ENCODE measurements around the gene CHST5. TPM values are rescaled to one million over a fixed set of nuclear protein-coding genes. Genes with fewer than 3 reads are reported as not detected.
"Not testable (repeated sequence)": the region's sequence is repeated elsewhere in the genome, so short reads cannot be mapped to it uniquely, and the experiment has no call there.

CHST5 gene
- total RNA-seq, 1 donor from 2014 or later: not detected

- no peak for TF ChIP-seq CTCF (IDR thresholded peaks at IDR 0.05; ENCODE audit: insufficient read depth, low read length, poor library complexity, severe bottlenecking)
- Histone ChIP-seq H3K4me3 (ENCODE audit: low read depth, low read length) (peak overlapping the region; percentile 80), H3K27me3 (ENCODE audit: control insufficient read depth, insufficient read depth, low read length) (no peaks in the 10 kb centered on the region)
Observed at GRCh38 chr16:75556431-75556950, 20.6 kb upstream of the CHST5 start.

GRCh38 chr16:75555707-75556430 lies 20.0 kb upstream of the CHST5 start, which contains the start of gene TMEM231:
Gene TMEM231, minus strand, starts transcription at chr16:75556252. Its CDS starts 43 bp downstream, at chr16:75556209.
- H3K27me3 ChIP-seq (ENCODE audit: control insufficient read depth, insufficient read depth, low read length): no peaks in the 10 kb centered on the region
- peak; percentile 80 for DNase-seq (ENCODE audit: low read depth)
- peak within 1 kb of the TSS; percentile 80 for H3K4me3 ChIP-seq (ENCODE audit: low read depth, low read length)
- H3K36me3 ChIP-seq (ENCODE audit: control insufficient read depth, insufficient read depth, low read length): no peaks in the 10 kb centered on the region
- TF ChIP-seq CTCF (IDR thresholded peaks at IDR 0.05; ENCODE audit: insufficient read depth, low read length, poor library complexity, severe bottlenecking): no peak

More at GRCh38 chr16:75556431-75556950, 20.6 kb upstream of the CHST5 start:
- no peak for DNase-seq (ENCODE audit: low read depth)
- H3K36me3 ChIP-seq (ENCODE audit: control insufficient read depth, insufficient read depth, low read length): no peaks in the 10 kb centered on the region

DNA sequence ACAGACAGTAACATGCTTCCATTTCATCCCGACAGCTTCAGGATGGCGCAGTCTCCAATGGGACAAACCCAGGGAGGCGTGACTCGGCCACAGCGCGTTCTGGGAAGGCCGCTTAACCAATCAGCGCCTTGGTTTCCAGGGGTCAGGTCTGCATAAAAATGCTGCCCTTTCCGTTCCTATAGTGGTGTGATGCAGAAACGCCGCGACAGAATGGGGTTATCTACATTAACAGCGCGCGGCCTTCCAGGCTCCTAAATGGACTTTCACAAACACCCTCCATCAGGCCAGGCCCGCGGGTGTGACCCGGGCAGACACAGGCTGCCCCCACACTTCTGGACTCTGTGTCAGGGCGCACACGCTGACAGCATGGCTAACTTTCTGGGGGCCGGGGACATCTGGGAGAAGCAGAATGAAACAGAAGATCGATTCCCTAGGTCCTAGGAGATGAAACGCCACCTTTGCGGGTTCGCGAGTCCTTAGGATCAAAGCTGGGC lies 19.4 kb upstream of the CHST5 start:
- DNase-seq (ENCODE audit: low read depth): peak; percentile 63
- TF ChIP-seq CTCF (IDR thresholded peaks at IDR 0.05; ENCODE audit: insufficient read depth, low read length, poor library complexity, severe bottlenecking): no peak

GRCh38 chr16:75552951-75553350 lies 17.0 kb upstream of the CHST5 start:
- TF ChIP-seq CTCF (IDR thresholded peaks at IDR 0.05; ENCODE audit: insufficient read depth, low read length, poor library complexity, severe bottlenecking): no peak
- H3K27me3 ChIP-seq (ENCODE audit: control insufficient read depth, insufficient read depth, low read length): no peaks in the 10 kb centered on the region
- DNase-seq (ENCODE audit: low read depth): no peak

More for the DNA sequence above, 19.4 kb upstream of the CHST5 start:
- Histone ChIP-seq H3K4me3 (ENCODE audit: low read depth, low read length) (peak overlapping the region; percentile 80), H3K27me3 (ENCODE audit: control insufficient read depth, insufficient read depth, low read length) (no peaks in the 10 kb centered on the region), H3K36me3 (ENCODE audit: control insufficient read depth, insufficient read depth, low read length) (no peaks in the 10 kb centered on the region)

DNA sequence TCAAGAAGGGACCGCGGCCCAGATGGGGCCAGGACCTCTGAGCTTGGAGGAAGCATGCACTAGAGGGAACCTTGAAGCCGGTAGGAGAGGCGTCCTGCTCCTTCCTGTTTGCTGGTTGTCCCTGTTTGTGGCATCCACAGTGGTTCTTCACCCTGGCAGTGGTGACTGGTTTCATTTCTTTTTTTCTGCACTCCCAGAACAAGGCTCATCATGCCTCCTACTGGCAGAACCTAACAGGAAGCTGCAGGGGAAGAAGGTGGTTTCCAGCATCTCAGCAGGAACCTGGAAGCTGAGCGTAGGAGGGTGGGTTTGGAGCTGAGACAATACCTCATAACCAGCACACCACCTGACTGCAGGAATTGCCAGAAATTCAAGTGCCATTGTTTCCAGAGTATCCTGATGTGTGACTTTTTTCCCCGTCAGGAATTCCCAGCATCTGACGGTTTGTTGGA lies 14.3 kb upstream of the CHST5 start:
- DNase-seq (ENCODE audit: low read depth): peak; percentile 26
- H3K4me3 ChIP-seq (ENCODE audit: low read depth, low read length): no peak overlapping the region
- H3K36me3 ChIP-seq (ENCODE audit: control insufficient read depth, insufficient read depth, low read length): no peaks in the 10 kb centered on the region
- H3K27me3 ChIP-seq (ENCODE audit: control insufficient read depth, insufficient read depth, low read length): no peaks in the 10 kb centered on the region
- peak; percentile 64 for TF ChIP-seq CTCF (IDR thresholded peaks at IDR 0.05; ENCODE audit: insufficient read depth, low read length, poor library complexity, severe bottlenecking)

More at GRCh38 chr16:75552951-75553350, 17.0 kb upstream of the CHST5 start:
- no peak overlapping the region for H3K4me3 ChIP-seq (ENCODE audit: low read depth, low read length)
- H3K36me3 ChIP-seq (ENCODE audit: control insufficient read depth, insufficient read depth, low read length): no peaks in the 10 kb centered on the region

DNA sequence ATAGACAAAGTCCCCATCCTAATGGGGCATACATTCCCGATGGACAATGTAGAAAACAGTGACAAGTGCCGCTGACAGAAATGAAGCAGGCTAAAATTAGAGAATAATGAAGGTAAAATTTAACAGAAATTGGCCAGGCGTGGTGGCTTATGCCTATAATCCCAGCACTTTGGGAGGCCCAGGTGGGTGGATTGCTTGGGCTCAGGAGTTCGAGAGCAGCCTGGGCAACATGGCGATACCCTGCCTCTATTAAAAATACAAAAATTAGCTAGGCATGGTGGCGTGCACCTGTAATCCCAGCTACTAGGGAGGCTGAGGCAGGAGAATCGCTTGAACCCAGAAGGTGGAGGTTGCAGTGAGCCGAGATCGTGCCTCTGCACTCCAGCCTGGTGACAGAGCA lies 12.5 kb upstream of the CHST5 start:
- not testable (repeated sequence) for H3K4me3 ChIP-seq (ENCODE audit: low read depth, low read length); DNase-seq (ENCODE audit: low read depth); H3K27me3 ChIP-seq (ENCODE audit: control insufficient read depth, insufficient read depth, low read length); H3K36me3 ChIP-seq (ENCODE audit: control insufficient read depth, insufficient read depth, low read length)

All from kidney epithelial cell (primary cell).